RWPE2 (cell line): ENCODE measurements around the gene EFR3B.

Experiments used
- ATAC-seq: fragments of 200-7000 bp; cut with Tn5 transposase; 3 replicates; pipeline ENCODE4 v1.9.1; 2021; ENCODE audit warnings: low read depth
- DNase-seq: peaks from one replicate; pipeline ENCODE4 v3.0.0-alpha.2; 2020; ENCODE audit warnings: low spot score
- H3K27ac ChIP-seq: fragments of 450-650 bp; 2 replicates; pipeline ENCODE4 v1.5.1; 2017; ENCODE audit warnings: mild to moderate bottlenecking; ENCODE audit not compliant: poor library complexity, severe bottlenecking
- H3K27me3 ChIP-seq: fragments of 250-450 bp; sonication (Bioruptor Pico); 2 replicates; pipeline ENCODE4 v1.5.1; 2021; ENCODE audit warnings: mild to moderate bottlenecking, moderate library complexity; ENCODE audit not compliant: insufficient read depth, poor library complexity, severe bottlenecking
- H3K36me3 ChIP-seq: fragments of 250-450 bp; sonication (Bioruptor Pico); 2 replicates; pipeline ENCODE4 v1.5.1; 2020; ENCODE audit warnings: low read depth, mild to moderate bottlenecking, moderate library complexity
- H3K4me1 ChIP-seq: fragments of 250-450 bp; sonication (Bioruptor Pico); 2 replicates; pipeline ENCODE4 v1.5.1; 2021; ENCODE audit warnings: mild to moderate bottlenecking, moderate library complexity; ENCODE audit not compliant: insufficient read depth, poor library complexity, severe bottlenecking
- H3K4me3 ChIP-seq: fragments of 250-450 bp; sonication (Bioruptor Pico); 2 replicates; pipeline ENCODE4 v1.5.1; 2021; ENCODE audit warnings: mild to moderate bottlenecking, moderate library complexity; ENCODE audit not compliant: severe bottlenecking
- H3K9me3 ChIP-seq: fragments of 250-450 bp; sonication (Bioruptor Pico); 2 replicates; pipeline ENCODE4 v1.5.1; 2021; ENCODE audit warnings: mild to moderate bottlenecking, moderate library complexity; ENCODE audit not compliant: severe bottlenecking
- TF ChIP-seq, protein P1 (sequence below): fragments of 450-650 bp; IDR thresholded peaks from one replicate; pipeline ENCODE4 v1.5.1; 2017; ENCODE audit warnings: mild to moderate bottlenecking, moderate library complexity; ENCODE audit not compliant: poor library complexity, severe bottlenecking

The EFR3B gene

DNA sequence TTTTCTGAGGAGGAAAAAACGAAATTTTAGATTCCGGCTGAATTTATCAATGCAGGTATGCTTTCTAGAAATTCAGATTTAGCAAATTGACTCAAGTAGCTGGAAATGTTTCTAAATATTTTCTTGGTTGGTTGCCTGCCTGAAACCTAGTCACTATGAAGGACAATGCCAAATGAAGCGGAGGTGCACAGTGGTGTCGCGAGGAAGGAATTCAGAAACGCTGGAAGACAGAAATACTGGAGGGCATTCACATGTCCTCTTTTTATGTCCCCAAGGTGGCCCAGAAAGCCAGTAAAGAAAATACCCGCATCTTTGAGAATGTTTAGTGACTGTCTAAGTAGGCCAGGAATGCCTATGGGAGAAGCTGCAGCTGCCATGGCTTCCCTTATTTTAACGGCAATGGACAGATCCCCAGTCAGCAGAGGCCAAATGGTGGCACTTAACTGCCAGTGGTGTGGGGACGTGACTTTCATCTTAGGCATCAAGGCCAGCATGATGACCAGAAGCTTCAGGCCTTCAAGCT, 15.8 kb upstream of the EFR3B start:
- ATAC-seq (no peak), DNase-seq (no peak)
- H3K9me3 ChIP-seq: no peaks in the 10 kb centered on the region
- H3K27ac ChIP-seq: no peak overlapping the region
- no peaks in the 10 kb centered on the region for H3K4me1 ChIP-seq
- TF ChIP-seq, protein P1, sequence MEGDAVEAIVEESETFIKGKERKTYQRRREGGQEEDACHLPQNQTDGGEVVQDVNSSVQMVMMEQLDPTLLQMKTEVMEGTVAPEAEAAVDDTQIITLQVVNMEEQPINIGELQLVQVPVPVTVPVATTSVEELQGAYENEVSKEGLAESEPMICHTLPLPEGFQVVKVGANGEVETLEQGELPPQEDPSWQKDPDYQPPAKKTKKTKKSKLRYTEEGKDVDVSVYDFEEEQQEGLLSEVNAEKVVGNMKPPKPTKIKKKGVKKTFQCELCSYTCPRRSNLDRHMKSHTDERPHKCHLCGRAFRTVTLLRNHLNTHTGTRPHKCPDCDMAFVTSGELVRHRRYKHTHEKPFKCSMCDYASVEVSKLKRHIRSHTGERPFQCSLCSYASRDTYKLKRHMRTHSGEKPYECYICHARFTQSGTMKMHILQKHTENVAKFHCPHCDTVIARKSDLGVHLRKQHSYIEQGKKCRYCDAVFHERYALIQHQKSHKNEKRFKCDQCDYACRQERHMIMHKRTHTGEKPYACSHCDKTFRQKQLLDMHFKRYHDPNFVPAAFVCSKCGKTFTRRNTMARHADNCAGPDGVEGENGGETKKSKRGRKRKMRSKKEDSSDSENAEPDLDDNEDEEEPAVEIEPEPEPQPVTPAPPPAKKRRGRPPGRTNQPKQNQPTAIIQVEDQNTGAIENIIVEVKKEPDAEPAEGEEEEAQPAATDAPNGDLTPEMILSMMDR: no peak
- no peak overlapping the region for H3K4me3 ChIP-seq
- no peaks in the 10 kb centered on the region for H3K27me3 ChIP-seq
- no peaks in the 10 kb centered on the region for H3K36me3 ChIP-seq

DNA sequence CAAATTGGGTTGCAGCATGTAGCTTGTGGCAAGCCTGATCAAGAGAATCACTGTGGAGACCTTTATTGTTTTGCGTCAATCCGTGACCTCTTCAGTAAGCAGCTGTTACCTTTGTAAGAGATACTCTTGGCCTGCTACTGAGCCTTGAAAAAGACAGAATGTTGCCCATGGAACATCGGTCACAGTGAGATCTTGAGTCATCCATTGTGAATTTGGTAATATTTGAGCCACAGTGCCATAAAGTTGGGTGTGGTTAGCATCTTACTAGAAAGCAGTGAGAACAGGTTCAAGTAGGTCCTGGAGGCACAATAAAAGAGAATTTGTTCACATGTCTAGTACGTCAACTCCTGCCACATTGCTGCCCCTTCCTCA, 12.7 kb upstream of the EFR3B start:
- H3K9me3 ChIP-seq: no peaks in the 10 kb centered on the region
- no peak for ATAC-seq
- TF ChIP-seq, protein P1: no peak
- H3K4me3 ChIP-seq: no peak overlapping the region
- no peak overlapping the region for H3K27ac ChIP-seq
- no peaks in the 10 kb centered on the region for H3K36me3 ChIP-seq
- DNase-seq: no peak
- H3K4me1 ChIP-seq: no peaks in the 10 kb centered on the region
- H3K27me3 ChIP-seq: no peaks in the 10 kb centered on the region

DNA sequence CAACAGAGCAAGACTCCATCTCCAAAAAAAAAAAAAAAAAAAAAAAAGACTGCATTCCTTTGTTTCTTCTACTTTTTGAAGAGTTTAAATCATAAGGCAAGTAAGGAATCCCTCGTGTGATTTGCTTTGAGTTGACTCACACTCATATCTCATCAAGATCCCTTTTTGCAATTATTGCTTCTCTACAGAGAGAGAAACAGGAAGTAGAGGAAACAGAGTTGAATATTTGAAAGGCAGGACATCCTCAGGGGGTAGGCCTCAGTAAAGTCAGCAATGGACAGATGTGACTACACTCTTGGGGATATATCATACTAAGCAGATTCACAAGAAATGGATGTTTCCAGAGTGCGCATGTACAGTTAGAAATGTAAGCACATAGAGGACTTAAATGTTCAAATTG, 11.2 kb upstream of the EFR3B start:
- no peak for DNase-seq
- H3K27me3 ChIP-seq: no peaks in the 10 kb centered on the region

DNA sequence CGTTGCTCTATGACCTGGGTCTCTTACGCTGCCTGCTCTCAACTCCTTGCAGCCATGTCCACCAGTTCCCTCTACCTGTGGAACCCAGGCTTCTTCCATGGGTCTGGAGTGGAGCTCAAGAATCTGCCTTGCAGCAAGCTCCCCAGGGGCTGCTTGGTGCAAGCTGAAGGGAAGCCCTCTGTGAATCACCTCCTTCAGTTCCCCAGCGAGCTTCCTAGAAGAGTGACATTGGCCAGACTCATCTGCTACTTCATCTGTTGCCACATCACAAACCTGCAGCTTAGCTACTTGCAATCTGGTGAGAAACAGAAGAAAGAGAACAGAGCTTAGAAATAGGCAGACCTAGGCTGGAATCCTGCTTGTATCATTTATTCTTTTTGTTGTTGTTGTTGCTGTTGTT, 9.8 kb upstream of the EFR3B start:
- no peaks in the 10 kb centered on the region for H3K27me3 ChIP-seq
- no peaks in the 10 kb centered on the region for H3K36me3 ChIP-seq
- H3K27ac ChIP-seq: no peak overlapping the region
- no peak overlapping the region for H3K4me3 ChIP-seq
- H3K9me3 ChIP-seq: no peaks in the 10 kb centered on the region
- ATAC-seq: no peak
- no peaks in the 10 kb centered on the region for H3K4me1 ChIP-seq
- TF ChIP-seq, protein P1: no peak
- no peak for DNase-seq

More for the DNA sequence above, 11.2 kb upstream of the EFR3B start:
- Histone ChIP-seq H3K4me1 (no peaks in the 10 kb centered on the region), H3K4me3 (no peak overlapping the region), H3K9me3 (no peaks in the 10 kb centered on the region), H3K36me3 (no peaks in the 10 kb centered on the region), H3K27ac (no peak overlapping the region)
- ATAC-seq: no peak
- TF ChIP-seq, protein P1: no peak

DNA sequence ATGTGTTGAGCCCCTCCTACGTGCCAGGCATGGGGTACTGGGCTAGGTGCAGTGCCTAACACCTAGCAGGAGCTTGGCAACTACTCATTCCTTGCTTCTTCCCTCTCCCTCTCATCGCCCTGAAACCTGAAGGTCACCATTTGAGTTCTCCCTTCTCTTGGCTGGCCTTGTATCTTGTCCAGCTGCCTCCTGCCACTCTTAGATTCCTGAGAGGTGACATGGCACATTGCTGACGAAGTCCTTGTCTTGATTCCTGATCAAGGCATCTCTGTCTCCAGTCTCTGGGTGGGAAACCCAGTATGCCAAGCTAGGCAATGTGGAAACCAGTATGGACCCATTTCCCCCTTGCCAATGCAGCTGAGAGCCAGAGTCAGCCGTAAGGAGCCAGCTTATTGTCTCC, 9.0 kb upstream of the EFR3B start:
- H3K9me3 ChIP-seq: no peaks in the 10 kb centered on the region
- TF ChIP-seq, protein P1: no peak
- no peaks in the 10 kb centered on the region for H3K27me3 ChIP-seq
- H3K27ac ChIP-seq: no peak overlapping the region
- DNase-seq: no peak
- no peak for ATAC-seq
- H3K4me1 ChIP-seq: no peaks in the 10 kb centered on the region
- no peaks in the 10 kb centered on the region for H3K36me3 ChIP-seq
- no peak overlapping the region for H3K4me3 ChIP-seq
